Measurements from ENCODE around the gene SLC22A16.
"Not testable (repeated sequence)": the region's sequence is repeated elsewhere in the genome, so short reads cannot be mapped to it uniquely, and the experiment has no call there.

The SLC22A16 gene

DNA sequence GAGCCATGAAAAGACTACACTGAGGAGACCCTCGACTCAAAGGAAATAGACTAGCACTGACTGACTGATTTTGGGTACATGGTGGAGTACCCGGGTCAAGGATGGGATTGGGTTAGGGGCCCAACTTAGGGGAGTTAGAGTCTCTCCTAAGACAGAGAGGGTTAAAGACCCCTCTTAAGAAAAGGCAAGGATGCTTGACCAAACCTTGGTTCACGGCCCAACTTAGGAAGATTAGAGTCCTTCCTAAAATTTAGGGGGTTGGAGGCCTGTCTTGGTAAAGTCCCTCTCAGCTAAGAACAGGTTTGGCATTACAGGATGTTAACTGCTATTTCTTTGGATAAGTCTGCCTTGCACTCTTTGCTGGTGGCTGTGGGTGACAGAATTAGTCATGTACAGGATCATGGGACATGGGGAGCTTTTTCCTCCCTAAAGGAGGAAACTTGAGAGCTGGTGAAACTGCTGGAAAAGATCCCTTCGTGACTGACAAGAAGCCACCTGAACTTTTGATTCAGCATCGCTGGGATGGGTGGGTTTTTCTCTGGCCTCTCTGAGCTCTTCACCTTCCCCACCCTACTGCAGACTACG, 12.3 kb upstream of the SLC22A16 start:
- no peak for DNase-seq

GRCh38 chr6:110487968-110488381, 11.6 kb upstream of the SLC22A16 start:
- DNase-seq = not testable (repeated sequence)

DNA sequence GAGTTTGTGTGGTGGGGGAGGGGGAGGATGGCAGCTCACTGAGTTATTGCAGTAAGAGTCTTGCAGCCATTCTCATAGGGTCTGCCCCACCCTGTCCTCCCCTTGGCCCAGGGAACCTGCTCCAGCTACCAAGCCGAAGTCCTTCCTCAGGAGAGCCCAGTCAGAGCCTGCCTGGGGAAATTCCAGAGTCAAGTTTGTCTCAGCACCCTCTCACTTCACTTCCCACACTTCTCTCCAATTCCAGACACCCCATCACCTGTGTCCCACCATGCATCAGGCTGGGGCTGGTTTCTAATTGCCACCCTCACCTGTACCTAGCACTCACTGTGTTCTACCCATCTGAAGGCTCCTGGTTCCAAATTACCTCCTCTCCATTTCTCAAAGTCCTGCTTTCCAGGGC, 10.3 kb upstream of the SLC22A16 start:
- no peak for DNase-seq

DNA sequence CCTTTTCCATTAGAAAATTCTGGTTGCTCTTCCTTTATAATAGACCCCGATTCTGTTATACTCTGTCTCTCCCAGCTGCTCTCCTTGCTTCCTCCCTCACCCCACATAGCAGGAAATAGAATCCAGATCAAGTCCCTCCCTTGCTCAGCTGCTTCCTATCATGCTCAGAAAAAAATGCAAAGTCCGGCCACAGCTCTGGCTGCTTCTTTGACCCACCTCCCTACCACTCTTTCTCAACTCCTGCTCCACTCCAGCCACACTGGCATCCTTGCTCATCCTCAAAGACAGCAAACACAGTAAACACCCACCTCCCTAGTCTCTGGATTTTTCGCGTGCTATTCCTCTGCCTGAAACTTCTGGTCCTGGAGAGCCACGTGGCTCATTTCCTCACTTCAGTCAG, 9.1 kb upstream of the SLC22A16 start:
- DNase-seq = no peak

- DNase-seq = no peak
Observed at GRCh38 chr6:110484321-110484720, 7.9 kb upstream of the SLC22A16 start.

- no peak for DNase-seq
Observed at GRCh38 chr6:110482774-110483400, 6.5 kb upstream of the SLC22A16 start.

DNA sequence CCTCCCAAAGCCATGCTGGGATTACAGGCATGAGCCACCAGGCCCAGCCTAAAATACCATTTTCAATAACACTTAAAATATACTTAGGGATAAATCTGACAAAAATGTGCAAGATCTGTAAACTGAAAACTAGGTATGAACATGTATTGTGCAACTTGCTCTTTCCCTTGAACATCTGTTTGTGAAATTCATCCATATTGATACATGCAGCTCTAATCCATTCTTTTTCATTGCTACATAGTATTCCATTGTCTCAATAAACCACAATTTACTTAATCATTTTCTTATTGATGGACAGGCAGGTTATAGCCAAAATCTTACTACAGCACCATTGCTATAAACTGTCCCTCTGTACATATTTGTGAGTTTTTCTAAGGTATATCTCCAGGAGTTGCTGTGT, 4.7 kb upstream of the SLC22A16 start:
- DNase-seq = no peak

DNA sequence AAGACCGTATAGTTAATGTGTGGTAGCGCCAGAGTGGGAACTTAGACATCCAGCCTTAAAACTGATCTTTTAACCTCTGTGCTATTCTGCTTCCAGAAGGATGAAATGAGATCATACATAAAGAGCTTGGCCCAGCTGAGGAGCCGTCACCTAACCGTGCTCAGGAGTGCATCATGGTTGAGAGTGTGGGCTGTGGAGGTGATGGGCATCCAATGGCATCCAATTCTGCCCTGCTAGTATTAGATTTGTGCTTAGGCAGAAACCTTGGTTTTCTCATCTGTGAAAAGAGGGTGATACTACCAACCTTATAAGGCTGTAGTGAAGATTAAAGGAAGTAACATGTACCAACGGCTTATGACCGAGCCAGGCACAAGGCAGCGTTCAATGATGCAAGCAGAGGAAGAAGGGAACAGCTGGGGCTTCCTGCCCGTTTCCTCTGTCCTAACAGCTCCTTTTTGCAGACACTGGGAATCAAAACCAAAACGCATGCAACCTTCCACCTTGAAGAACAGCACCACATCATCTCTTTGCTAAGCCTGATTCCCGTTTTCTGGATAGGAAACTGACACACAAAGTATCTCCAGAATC, 1.3 kb downstream of the SLC22A16 start:
- no peak for DNase-seq

DNA sequence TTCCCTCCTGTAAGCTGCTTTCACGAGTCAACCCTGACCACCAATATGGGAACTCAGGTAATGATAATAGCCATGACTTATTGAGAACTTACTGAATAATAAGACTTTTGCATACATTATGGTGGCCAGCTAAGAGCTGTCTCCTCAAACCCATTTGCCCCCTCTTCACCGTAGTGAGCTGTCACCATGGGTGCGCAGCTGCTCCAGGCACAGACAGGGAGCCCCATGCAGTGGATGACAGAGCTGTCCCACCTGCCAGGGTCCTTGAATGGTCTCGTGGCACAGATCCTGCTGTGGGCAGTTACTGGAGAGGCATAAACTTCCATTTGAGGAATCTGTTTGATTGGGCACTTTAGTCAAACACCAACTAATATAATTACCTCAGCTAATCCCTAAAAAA, 1.9 kb downstream of the SLC22A16 start:
- DNase-seq = no peak

DNA sequence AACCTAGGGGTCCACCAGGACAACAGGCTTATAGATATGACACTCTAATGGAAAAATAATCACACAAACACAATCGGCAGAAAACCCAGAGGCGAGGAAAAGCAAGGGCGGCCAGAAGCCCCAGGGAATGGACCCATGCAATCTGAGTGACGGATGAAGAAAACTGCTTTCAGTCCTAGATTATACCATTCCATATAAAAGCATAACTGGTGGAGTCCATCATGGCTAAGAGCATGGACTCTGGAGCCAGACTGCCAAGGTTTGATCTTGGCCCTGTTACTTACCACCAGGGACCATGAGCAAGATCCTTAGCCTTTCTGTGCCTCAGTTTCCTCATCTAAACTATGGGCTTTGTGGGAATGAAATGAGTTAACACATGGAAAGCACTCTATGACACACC, 3.7 kb downstream of the SLC22A16 start:
- DNase-seq = no peak

DNA sequence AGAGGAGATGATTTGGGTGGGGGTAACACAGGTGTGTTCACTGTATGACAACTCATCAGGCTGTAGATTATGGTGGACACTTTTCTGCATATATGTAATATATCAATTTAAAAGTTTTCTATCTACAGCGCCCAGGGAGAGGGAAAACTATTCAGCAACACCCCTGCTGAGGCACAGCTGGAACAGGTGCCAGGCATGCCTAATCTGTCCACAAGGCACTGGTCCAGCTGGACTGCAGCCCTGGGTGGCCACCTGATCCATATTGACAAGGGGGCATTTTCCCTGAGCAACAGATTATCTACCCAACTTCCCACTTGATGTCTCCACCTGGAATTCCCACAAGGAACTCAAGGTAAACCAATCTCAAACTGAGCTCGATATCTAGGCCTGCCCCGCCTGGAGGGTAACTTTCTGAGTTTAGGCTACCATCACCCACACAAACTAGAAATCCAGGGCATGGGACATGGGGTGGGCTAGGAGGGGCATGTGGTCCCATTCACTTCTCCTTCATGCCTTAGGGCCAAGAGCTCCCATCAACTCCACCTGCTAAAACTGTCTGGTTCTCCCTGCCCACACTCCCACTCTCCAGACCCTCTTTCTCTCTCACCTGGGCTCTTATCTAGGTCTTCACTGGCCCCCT, 4.6 kb downstream of the SLC22A16 start:
- no peak for DNase-seq

GRCh38 chr6:110468731-110469130, 7.7 kb downstream of the SLC22A16 start:
- no peak for DNase-seq

DNA sequence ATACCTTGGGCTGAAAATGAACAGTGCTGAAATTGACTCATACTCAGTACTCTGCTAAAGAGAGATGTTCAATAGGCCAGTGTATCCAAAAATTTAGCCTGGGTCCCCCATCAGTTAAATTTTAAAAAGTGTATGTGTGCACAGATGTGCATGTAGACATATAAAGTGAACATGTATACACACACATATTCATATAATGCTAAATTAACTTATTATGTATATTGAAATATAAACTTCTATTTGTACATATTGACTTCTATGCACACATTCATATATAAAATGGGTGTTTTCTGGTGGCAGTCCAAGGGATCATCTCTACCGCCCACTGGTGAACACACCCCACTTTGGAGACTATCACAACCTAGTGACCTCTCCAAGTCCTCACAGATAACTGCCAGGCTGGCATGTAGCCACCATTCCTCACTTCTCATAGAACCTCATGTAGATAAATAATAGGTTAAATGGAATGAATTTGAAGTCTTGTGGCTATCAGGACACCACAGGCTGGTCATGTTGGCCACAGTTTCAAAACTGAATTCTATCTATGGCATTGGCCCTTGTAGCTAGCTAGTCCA, 8.8 kb downstream of the SLC22A16 start:
- DNase-seq = no peak

DNA sequence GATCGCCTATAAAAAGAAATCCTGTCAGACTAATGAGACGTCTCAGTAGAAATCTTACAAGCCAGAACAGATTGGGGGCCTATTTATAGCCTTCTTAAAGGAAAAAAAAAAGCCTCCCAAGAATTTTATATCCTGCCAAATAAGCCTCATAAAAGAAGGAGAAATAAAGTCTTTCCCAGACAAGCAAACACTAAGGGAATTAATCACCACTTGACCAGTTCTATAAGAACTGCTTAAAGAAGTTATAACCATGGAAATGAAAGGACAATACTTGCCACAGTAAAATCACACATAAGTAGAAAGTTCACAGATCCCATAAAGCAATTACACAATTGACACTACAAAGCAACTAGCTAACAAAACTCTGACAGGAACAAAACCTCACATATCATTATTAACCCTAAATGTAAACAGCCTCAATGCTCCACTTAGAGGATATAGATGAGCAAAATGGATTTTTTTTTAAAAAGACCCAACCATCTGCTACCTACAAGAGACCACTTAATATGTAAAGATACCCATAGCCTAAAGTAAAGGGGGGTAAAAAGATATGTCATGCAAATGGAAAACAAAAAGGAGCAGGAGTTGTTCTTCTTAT, 13.4 kb downstream of the SLC22A16 start:
- no peak for DNase-seq

- no peak for DNase-seq
Observed at GRCh38 chr6:110461376-110461775, 15.0 kb downstream of the SLC22A16 start.

GRCh38 chr6:110459137-110459536, 17.3 kb downstream of the SLC22A16 start:
- DNase-seq = no peak

GRCh38 chr6:110458476-110458875, 17.9 kb downstream of the SLC22A16 start:
- no peak for DNase-seq

GRCh38 chr6:110457567-110458175, 18.7 kb downstream of the SLC22A16 start:
- DNase-seq = peak; percentile 14

DNA sequence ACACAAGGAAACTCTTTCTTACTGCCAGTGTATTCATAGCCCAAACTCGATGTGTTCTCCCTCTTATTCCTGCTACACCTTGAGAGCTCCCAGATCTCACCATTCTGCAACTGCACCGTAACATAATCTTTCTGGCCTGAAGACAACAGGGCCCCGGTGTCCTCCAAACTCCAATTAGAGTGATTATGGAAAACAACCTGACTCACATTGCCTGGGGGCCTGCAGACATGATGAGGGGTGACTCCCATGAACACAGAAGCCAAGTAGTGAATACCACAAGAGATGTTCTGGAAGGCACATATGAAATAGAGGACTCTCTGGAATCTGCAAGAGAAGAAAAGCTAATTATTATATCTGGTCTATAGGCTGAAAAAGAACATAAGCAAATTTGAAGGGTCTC, 19.7 kb downstream of the SLC22A16 start:
- no peak for DNase-seq

- DNase-seq = no peak
Observed at GRCh38 chr6:110449541-110449895, 26.9 kb downstream of the SLC22A16 start.

- DNase-seq = no peak
Observed at GRCh38 chr6:110448846-110449540, 27.4 kb downstream of the SLC22A16 start.

DNA sequence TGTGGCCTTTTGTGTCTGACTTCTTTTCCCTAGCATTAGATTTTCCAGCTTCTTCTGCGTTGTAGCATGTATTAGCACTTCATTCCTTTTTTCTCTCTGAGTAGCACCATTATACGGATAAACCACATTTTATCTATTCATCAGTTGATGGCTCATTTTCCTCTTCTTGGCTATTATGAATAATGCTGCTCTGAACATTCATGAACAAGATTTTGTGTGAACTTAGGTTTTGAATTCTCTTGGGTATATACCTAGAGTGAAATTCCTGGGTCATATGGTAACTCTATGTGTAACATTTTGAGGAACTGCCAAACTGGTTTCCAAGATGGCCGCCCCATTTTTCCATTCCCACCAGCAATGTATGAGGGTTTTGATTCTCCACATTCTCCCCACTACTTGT, 28.7 kb downstream of the SLC22A16 start:
- DNase-seq = no peak
